Measurements from ENCODE around the gene SET. TPM values are rescaled to one million over a fixed set of nuclear protein-coding genes. Genes with fewer than 3 reads are reported as not detected.
"Not testable (repeated sequence)": the region's sequence is repeated elsewhere in the genome, so short reads cannot be mapped to it uniquely, and the experiment has no call there.

The SET gene
- total RNA-seq, 1 experiment from 2014 or later = 738 TPM

DNA sequence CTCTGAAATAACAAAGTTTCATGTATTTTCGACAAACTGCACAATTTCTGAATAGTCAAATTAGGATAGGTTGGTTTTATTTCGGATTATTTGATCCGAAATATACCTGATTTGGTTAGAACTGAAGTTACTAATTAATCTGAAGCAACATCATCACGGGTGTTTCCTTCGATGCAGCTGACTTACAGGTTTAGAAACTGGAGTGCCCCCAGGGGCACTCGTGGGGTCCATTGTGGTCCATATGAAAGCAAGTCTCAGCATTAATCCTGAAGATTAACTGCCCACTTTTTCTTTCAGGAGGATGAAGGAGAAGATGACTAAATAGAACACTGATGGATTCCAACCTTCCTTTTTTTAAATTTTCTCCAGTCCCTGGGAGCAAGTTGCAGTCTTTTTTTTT is 5.3 kb downstream of the SET start:
- peaks cover 78% of the 10 kb centered on the region for H3F3A ChIP-seq (ENCODE audit: insufficient read depth, low read depth)
- peaks cover 44% of the 10 kb centered on the region for H3K36me3 ChIP-seq (ENCODE audit: low read depth)
- peaks cover 10% of the 10 kb centered on the region for H3K4me1 ChIP-seq (replicated peaks; ENCODE audit: insufficient read depth)
- no peak overlapping the region for H3K4me2 ChIP-seq
- intact Hi-C loops (cut with micrococcal nuclease; ENCODE audit: unreplicated experiment) = no loop called here
- BruUV-seq (replicated peaks) = TSS peak; percentile 11
- no peaks in the 10 kb centered on the region for H3K27me3 ChIP-seq (ENCODE audit: insufficient read depth, low read depth)
- no peak overlapping the region for H2AFZ ChIP-seq
- peaks cover 45% of the 10 kb centered on the region for H3K79me2 ChIP-seq (ENCODE audit: low read depth)
- H3K27ac ChIP-seq = no peak overlapping the region
- peaks cover 41% of the 10 kb centered on the region for H4K20me1 ChIP-seq (ENCODE audit: insufficient read depth)
- DNase-seq = no peak
- H3K4me3 ChIP-seq = no peak overlapping the region
- no peaks in the 10 kb centered on the region for H3K9me2 ChIP-seq (ENCODE audit: insufficient read depth)
- POLR2A ChIA-PET (ENCODE audit: unreplicated experiment) = no interaction called here
- CTCF ChIA-PET = no interaction called here
- H3K9me3 ChIP-seq (ENCODE audit: insufficient read depth, low read depth) = no peaks in the 10 kb centered on the region
- TF ChIP-seq, protein P1, sequence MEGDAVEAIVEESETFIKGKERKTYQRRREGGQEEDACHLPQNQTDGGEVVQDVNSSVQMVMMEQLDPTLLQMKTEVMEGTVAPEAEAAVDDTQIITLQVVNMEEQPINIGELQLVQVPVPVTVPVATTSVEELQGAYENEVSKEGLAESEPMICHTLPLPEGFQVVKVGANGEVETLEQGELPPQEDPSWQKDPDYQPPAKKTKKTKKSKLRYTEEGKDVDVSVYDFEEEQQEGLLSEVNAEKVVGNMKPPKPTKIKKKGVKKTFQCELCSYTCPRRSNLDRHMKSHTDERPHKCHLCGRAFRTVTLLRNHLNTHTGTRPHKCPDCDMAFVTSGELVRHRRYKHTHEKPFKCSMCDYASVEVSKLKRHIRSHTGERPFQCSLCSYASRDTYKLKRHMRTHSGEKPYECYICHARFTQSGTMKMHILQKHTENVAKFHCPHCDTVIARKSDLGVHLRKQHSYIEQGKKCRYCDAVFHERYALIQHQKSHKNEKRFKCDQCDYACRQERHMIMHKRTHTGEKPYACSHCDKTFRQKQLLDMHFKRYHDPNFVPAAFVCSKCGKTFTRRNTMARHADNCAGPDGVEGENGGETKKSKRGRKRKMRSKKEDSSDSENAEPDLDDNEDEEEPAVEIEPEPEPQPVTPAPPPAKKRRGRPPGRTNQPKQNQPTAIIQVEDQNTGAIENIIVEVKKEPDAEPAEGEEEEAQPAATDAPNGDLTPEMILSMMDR (conservative IDR thresholded peaks at IDR 0.05) = no peak
- no peak for TF ChIP-seq EZH2 (IDR thresholded peaks at IDR 0.05; ENCODE audit: low read depth)

DNA sequence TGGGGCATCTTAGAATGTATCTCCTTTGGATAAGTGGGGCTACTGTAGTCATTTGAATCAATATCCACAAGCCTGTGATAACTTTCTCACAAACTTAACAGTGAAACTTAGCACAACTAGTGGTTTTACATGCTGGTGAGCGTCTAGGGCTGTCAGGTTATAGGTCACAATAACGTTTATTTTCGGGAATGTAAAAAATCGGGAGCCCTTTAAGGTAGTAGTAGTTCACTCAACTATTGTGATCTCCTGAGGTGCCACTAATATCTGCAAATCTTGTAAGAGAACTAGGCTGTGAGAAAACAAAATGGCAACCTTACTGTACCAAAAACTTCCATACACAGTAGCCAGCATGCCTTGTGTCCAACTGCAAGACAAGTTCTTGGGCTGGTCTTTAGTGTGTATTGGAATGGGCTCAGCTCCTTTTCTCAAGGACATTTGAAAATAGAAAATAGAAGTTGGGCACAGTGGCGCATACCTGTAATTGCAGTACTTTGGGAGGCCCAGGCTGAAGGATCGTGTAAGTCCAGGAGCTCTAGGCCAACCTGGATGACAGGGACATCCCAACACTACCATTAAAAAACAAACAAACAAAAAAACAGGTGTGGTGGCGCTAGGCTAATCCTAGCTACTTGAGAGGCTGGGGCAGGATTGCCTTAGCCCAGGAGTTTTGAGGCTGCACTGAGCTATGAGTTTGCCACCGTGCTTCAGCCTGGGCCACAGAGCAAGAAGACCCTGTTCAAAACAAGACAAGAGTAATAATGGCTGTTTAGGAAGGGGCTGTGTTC is 8.1 kb downstream of the SET start:
- Histone ChIP-seq H3K4me2 (no peak overlapping the region), H3K9me3 (ENCODE audit: insufficient read depth, low read depth) (no peaks in the 10 kb centered on the region), H3K27ac (0 out of 2 replicates have a peak overlapping the region, but pooled peaks have one; percentile 21), H2AFZ (no peak overlapping the region), H3K27me3 (ENCODE audit: insufficient read depth, low read depth) (no peaks in the 10 kb centered on the region), H3K79me2 (ENCODE audit: low read depth) (peaks cover 23% of the 10 kb centered on the region), H3K4me3 (no peak overlapping the region), H3K36me3 (ENCODE audit: low read depth) (peaks cover 28% of the 10 kb centered on the region), H4K20me1 (ENCODE audit: insufficient read depth) (peaks cover 22% of the 10 kb centered on the region), H3F3A (ENCODE audit: insufficient read depth, low read depth) (peaks cover 77% of the 10 kb centered on the region), H3K9me2 (ENCODE audit: insufficient read depth) (no peaks in the 10 kb centered on the region), H3K4me1 (replicated peaks; ENCODE audit: insufficient read depth) (no peaks in the 10 kb centered on the region)
- TF ChIP-seq EZH2 (IDR thresholded peaks at IDR 0.05; ENCODE audit: low read depth) = no peak
- TF ChIP-seq, protein P1 (conservative IDR thresholded peaks at IDR 0.05) = no peak
- no TSS peak for BruUV-seq (replicated peaks)
- intact Hi-C loops (cut with micrococcal nuclease; ENCODE audit: unreplicated experiment) = no loop called here
- no peak for DNase-seq
- CTCF ChIA-PET = no interaction called here
- POLR2A ChIA-PET (ENCODE audit: unreplicated experiment) = interaction anchor here (0.5 to 1.0 kb wide), 4 partner anchors 13 to 61 kb away, joined by 3 to 5 read pairs (median 3); no protein-coding TSS in a partner anchor

DNA sequence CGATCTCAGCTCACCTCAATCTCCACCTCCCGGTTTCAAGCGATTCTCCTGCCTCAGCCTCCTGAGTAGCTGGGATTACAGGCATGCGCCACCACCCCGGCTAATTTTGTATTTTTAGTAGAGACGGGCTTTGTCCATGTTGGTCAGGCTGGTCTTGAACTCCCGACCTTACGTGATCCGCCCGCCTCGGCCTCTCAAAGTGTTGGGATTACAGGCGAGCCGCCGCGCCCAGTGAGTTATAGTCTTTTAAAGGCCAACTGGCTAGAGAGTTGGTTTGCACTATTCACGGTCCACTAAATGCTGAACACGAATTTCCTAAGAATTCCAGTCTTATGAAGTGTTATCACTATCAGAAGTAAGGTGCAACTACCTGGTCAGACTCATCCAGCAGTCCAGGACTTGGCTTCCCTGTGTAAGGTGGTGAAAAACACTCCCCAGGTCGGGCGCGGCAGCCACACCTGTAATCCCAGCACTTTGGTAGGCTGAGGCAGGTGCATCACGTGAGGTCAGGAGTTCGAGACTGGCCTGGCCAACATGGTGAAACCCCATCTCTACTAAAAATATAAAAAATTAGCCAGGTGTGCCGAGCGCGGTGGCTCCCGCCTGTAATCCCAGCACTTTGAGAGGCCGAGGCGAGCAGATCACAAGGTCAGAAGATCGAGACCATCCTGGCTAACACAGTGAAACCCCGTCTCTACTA is 10.2 kb downstream of the SET start:
- H3K79me2 ChIP-seq (ENCODE audit: low read depth); H3K4me2 ChIP-seq; H3K9me3 ChIP-seq (ENCODE audit: insufficient read depth, low read depth); H3K36me3 ChIP-seq (ENCODE audit: low read depth); DNase-seq; H3K4me1 ChIP-seq (replicated peaks; ENCODE audit: insufficient read depth); BruUV-seq (replicated peaks); H3K4me3 ChIP-seq; H3K9me2 ChIP-seq (ENCODE audit: insufficient read depth); intact Hi-C loops (cut with micrococcal nuclease; ENCODE audit: unreplicated experiment); H4K20me1 ChIP-seq (ENCODE audit: insufficient read depth); H3K27me3 ChIP-seq (ENCODE audit: insufficient read depth, low read depth); H3K27ac ChIP-seq; H2AFZ ChIP-seq; POLR2A ChIA-PET (ENCODE audit: unreplicated experiment): not testable (repeated sequence)
- H3F3A ChIP-seq (ENCODE audit: insufficient read depth, low read depth) = peaks cover 56% of the 10 kb centered on the region
- CTCF ChIA-PET = interaction anchor here (0.6 kb wide), 1 partner anchor 206 kb away, joined by 3 read pairs; no protein-coding TSS in a partner anchor

Measured in PC-9 (cell line).